Measurements from ENCODE around the gene CLASP1. TPM values are rescaled to one million over a fixed set of nuclear protein-coding genes. Genes with fewer than 3 reads are reported as not detected.

Gene CLASP1
- total and polyA plus RNA-seq, 2 of the 8 experiments (the other 6 are each of a cell fraction or from before 2014, with no cell fraction given): 7.3 to 53.9 TPM

DNA sequence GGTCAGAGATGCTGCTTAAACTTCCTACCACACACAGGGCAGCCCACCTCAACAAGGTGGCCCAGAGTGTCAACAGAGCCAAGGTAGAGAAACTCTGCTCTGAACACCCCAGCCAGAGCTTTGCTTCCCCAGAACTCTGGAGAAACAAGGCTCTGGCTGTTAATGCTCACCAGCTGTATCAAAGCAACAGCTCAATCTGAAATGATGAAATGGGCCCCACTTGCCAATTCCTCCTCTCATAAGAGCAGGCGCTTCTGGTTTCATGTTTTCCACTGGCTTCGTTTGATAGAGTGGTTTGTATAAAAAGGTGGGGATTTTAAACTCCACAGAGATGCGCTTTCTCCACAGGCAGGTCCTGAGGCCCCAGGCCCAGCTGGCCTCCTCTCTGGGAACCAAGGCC lies 303.4 kb downstream of the CLASP1 start:
- Histone ChIP-seq H3K56ac (replicated peaks; ENCODE audit: insufficient read length, low read depth, low read length) (no peak overlapping the region), H3K4me2 (ENCODE audit: insufficient read depth in 1 of 2, low read depth in 2 of 2, low read length in 2 of 2) (no peak overlapping the region), H4K91ac (replicated peaks; ENCODE audit: insufficient read length, low read length) (no peak overlapping the region), H3K23ac (ENCODE audit: insufficient read length) (no peak overlapping the region), H3K18ac (ENCODE audit: extremely low read depth, low read length) (no peak overlapping the region), H3K4ac (replicated peaks; ENCODE audit: insufficient read length, low read depth, low read length) (no peak overlapping the region), H3K27ac (ENCODE audit: low read depth, low read length) (no peak overlapping the region), H3K9ac (replicated peaks in 1 of 4; ENCODE audit: extremely low read depth in 1 of 4, low read depth in 3 of 4, low read length in 3 of 4) (no peak overlapping the region), H4K20me1 (replicated peaks in 1 of 2; ENCODE audit: control insufficient read depth in 1 of 2, insufficient read depth in 2 of 2, low read length in 2 of 2) (peaks cover 0 to 2% of the 10 kb centered on the region in 2 experiments), H3K79me2 (ENCODE audit: control insufficient read depth in 1 of 2, insufficient read depth in 2 of 2, low read length in 2 of 2) (no peaks in the 10 kb centered on the region), H3K79me1 (ENCODE audit: low read depth, low read length) (no peaks in the 10 kb centered on the region; the same call in 1 of the 2 replicates), H2AFZ (ENCODE audit: low read length) (no peak overlapping the region), H3K23me2 (ENCODE audit: low read depth, low read length) (no peaks in the 10 kb centered on the region), H2AK5ac (ENCODE audit: low read depth, low read length) (no peak overlapping the region), H3K4me1 (replicated peaks in 1 of 4; ENCODE audit: control insufficient read depth in 3 of 4, insufficient read depth in 4 of 4, low read length in 3 of 4) (no peaks in the 10 kb centered on the region), H2BK20ac (ENCODE audit: low read length) (no peak overlapping the region), H2BK15ac (ENCODE audit: low read length) (no peak overlapping the region), H3K4me3 (ENCODE audit: extremely low read depth in 1 of 4, insufficient read depth in 2 of 4, low read depth in 3 of 4, low read length in 4 of 4) (no peak overlapping the region), H3K9me3 (ENCODE audit: insufficient read depth in 2 of 2, low read depth in 1 of 2, low read length in 1 of 2) (no peaks in the 10 kb centered on the region), H2BK5ac (ENCODE audit: low read depth, low read length) (no peak overlapping the region), H2BK12ac (ENCODE audit: low read depth, low read length) (no peak overlapping the region), H4K8ac (ENCODE audit: extremely low read depth, insufficient read depth, low read length) (no peak overlapping the region), H3K36me3 (ENCODE audit: control insufficient read depth in 2 of 4, insufficient read depth in 4 of 4, low read length in 3 of 4) (peaks cover 6 to 36% (median 24%) of the 10 kb centered on the region in 4 experiments; a peak in 7 of 8 replicates), H3K27me3 (replicated peaks in 1 of 4; ENCODE audit: control insufficient read depth in 3 of 4, extremely low read depth in 1 of 4, insufficient read depth in 3 of 4, low read length in 3 of 4) (no peaks in the 10 kb centered on the region), H2BK120ac (replicated peaks; ENCODE audit: low read depth, low read length) (no peak overlapping the region), H3K14ac (ENCODE audit: insufficient read length) (no peak overlapping the region), H4K5ac (ENCODE audit: insufficient read length, low read depth, low read length) (no peak overlapping the region)
- DNase-seq (ENCODE audit: low read depth in 1 of 2, low spot score in 2 of 2): no peak
- CTCF ChIA-PET (ENCODE audit: partially characterized antibody): interaction anchor here (0.8 to 2.5 kb wide), 5 partner anchors 9 to 250 kb away, joined by 3 to 10 read pairs (median 4); no protein-coding TSS in a partner anchor
- POLR2A ChIA-PET (ENCODE audit: partially characterized antibody): no interaction called here
- 100% methylated on average over 3 of the region's 3 CpGs; no CpG with 5 or more reads in 1 of the 2 experiments for WGBS, 2 experiments (ENCODE audit: extremely low coverage in 1 of 2, insufficient coverage in 1 of 2, insufficient read length in 1 of 2, insufficient replicate concordance in 2 of 2, low coverage in 1 of 2, low lambda C conversion rate in 2 of 2, missing lambda C conversion rate in 1 of 2)
- TF ChIP-seq, protein P1, sequence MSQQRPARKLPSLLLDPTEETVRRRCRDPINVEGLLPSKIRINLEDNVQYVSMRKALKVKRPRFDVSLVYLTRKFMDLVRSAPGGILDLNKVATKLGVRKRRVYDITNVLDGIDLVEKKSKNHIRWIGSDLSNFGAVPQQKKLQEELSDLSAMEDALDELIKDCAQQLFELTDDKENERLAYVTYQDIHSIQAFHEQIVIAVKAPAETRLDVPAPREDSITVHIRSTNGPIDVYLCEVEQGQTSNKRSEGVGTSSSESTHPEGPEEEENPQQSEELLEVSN (IDR thresholded peaks at IDR 0.05): no peak
- no peak for TF ChIP-seq EP300 (IDR thresholded peaks at IDR 0.05; ENCODE audit: borderline replicate concordance in 1 of 2, low read depth in 2 of 2, low read length in 2 of 2)
- no peak for TF ChIP-seq SIN3A (conservative IDR thresholded peaks at IDR 0.05 in 1 of 2, IDR thresholded peaks at IDR 0.05 in 1 of 2; ENCODE audit: low read depth in 1 of 2, low read length in 2 of 2)
- TF ChIP-seq CEBPB (IDR thresholded peaks at IDR 0.05; ENCODE audit: low read depth, low read length): no peak
- TF ChIP-seq RAD21 (IDR thresholded peaks at IDR 0.05 in 1 of 2, conservative IDR thresholded peaks at IDR 0.05 in 1 of 2; ENCODE audit: low read depth in 2 of 2, low read length in 2 of 2): no peak
- no peak for TF ChIP-seq RBBP5 (IDR thresholded peaks at IDR 0.05; ENCODE audit: borderline replicate concordance, low read depth, low read length)
- no peak for TF ChIP-seq EZH2 (IDR thresholded peaks at IDR 0.05; ENCODE audit: low read depth, low read length, severe bottlenecking)
- no peak for TF ChIP-seq SAP30 (IDR thresholded peaks at IDR 0.05; ENCODE audit: insufficient read depth, insufficient replicate concordance, low read length)
- no peak for TF ChIP-seq BACH1 (IDR thresholded peaks at IDR 0.05; ENCODE audit: low read length)
- TF ChIP-seq YY1 (IDR thresholded peaks at IDR 0.05; ENCODE audit: low read depth, low read length): no peak
- TF ChIP-seq BRCA1 (IDR thresholded peaks at IDR 0.05; ENCODE audit: low read depth, low read length): no peak
- FAIRE-seq: no peak

Data from H1 (cell line).